Memory B cell (primary cell): ENCODE data around the gene PLB1.

Source experiments
- ATAC-seq: fragments of 150-1000 bp; cut with Tn5 transposase; 2 replicates; pipeline ENCODE4 v1.10.0; 2021; ENCODE audit warnings: low read depth, mild to moderate bottlenecking, moderate library complexity
- DNase-seq, 2 donors: peaks; one replicate each; pipeline ENCODE4 v3.0.0; 2022; ENCODE audit warnings: low spot score in 2 of 2
- H3K27ac Mint-ChIP-seq: one replicate; pipeline ENCODE4 v1.8.0; 2022; ENCODE audit warnings: mild to moderate bottlenecking, moderate library complexity, mixed read lengths
- H3K27me3 Mint-ChIP-seq: one replicate; pipeline ENCODE4 v1.8.0; 2022; ENCODE audit warnings: mixed read lengths
- H3K36me3 Mint-ChIP-seq: one replicate; pipeline ENCODE4 v1.8.0; 2022; ENCODE audit warnings: mild to moderate bottlenecking, mixed read lengths
- H3K4me1 Mint-ChIP-seq: one replicate; pipeline ENCODE4 v1.8.0; 2022; ENCODE audit warnings: mixed read lengths
- H3K4me3 Mint-ChIP-seq: one replicate; pipeline ENCODE4 v1.8.0; 2022; ENCODE audit warnings: mild to moderate bottlenecking, moderate library complexity, mixed read lengths
- H3K9me3 Mint-ChIP-seq: one replicate; pipeline ENCODE4 v1.8.0; 2022; ENCODE audit warnings: mixed read lengths

Gene PLB1

DNA sequence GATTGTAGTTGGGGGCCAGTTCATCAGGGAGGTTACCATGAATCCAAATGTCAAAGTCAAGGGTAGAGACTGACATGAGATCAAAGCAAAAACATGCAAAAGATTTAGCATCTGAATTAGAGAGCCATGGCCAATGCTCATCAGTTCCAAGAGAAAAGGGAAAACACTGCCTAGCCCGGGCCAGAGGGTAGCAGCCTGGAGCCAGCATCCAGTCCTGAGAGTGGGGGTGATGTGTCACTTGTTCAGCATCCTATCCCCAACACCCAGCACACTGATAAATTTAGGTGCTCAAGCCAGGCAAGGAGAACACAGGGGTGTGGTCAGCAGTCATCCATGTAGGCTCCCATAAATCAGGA is 178.8 kb downstream of the PLB1 start:
- Mint-ChIP-seq H3K27me3 (no peaks in the 10 kb centered on the region), H3K4me1 (no peaks in the 10 kb centered on the region), H3K27ac (no peak overlapping the region), H3K9me3 (peaks cover 6% of the 10 kb centered on the region), H3K36me3 (peaks cover 5% of the 10 kb centered on the region), H3K4me3 (no peak overlapping the region)
- DNase-seq (no peak), ATAC-seq (no peak)

DNA sequence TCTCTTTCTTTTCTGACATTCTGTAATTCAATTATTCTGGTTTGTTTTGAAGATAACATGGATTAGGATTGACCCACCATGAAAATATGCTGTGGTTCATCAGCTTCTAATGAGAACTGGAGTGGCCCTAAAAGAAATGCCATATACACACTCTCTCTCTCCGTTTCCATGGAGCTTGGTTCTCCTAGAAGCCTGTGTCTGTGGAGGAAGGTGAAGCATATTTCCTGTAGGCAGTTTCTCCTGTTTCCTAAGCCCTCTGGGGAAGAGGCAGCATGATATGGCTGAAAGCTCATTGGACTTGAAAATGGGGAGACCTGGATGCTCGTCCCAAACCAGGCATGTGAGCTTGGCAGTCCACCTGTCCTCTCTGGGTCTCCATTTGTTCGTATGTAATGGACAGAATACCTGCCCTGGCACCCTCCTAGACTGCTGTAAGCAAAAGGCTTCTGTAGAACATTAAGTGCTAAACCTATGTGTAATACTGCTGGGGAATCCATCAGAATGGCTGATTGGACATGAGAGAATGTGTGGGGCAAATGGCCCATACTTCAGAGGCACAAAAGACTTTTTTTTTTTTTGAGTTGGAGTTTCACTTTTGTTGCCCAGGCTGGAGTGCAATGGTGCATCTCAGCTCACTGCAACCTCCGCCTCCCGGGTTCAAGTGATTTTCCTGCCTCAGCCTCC is 180.4 kb downstream of the PLB1 start:
- ATAC-seq (no peak), DNase-seq (no peak)
- H3K4me1 Mint-ChIP-seq = peaks cover 7% of the 10 kb centered on the region
- H3K36me3 Mint-ChIP-seq = peaks cover 5% of the 10 kb centered on the region
- H3K9me3 Mint-ChIP-seq = peaks cover 6% of the 10 kb centered on the region
- H3K27ac Mint-ChIP-seq = no peak overlapping the region
- no peaks in the 10 kb centered on the region for H3K27me3 Mint-ChIP-seq
- H3K4me3 Mint-ChIP-seq = no peak overlapping the region

- no peak overlapping the region for H3K4me3 Mint-ChIP-seq
- no peaks in the 10 kb centered on the region for H3K27me3 Mint-ChIP-seq
- no peak for DNase-seq
- peaks cover 12% of the 10 kb centered on the region for H3K4me1 Mint-ChIP-seq
- H3K27ac Mint-ChIP-seq = no peak overlapping the region
- no peaks in the 10 kb centered on the region for H3K9me3 Mint-ChIP-seq
- no peaks in the 10 kb centered on the region for H3K36me3 Mint-ChIP-seq
- ATAC-seq = no peak
These were observed 182.5 kb downstream of the PLB1 start for GRCh38 chr2:28678175-28678855.

DNA sequence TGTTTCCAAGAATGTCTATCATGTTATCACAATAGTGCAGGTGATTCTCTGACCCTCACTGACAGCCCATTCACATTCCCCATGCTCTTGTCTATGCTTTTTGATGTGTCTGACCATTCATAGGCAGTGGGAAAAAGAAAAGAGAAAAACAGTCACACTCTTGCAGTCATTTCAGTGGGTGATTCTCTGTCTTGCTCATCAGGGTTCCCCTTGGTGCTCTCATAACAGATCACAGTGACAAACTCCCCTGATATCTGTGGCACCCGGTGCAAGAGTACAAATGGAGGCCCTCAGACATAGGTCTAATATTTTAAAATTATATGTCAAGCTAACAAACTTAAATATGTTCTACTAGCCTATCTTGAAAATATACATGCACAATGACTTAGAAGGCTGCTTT is 183.1 kb downstream of the PLB1 start:
- H3K4me1 Mint-ChIP-seq = peaks cover 12% of the 10 kb centered on the region
- no peak for ATAC-seq

GRCh38 chr2:28680657-28681056 is 184.8 kb downstream of the PLB1 start:
- no peaks in the 10 kb centered on the region for H3K9me3 Mint-ChIP-seq
- H3K4me1 Mint-ChIP-seq = peaks cover 12% of the 10 kb centered on the region
- no peak overlapping the region for H3K4me3 Mint-ChIP-seq
- no peak for ATAC-seq
- no peaks in the 10 kb centered on the region for H3K36me3 Mint-ChIP-seq
- H3K27ac Mint-ChIP-seq = peak overlapping the region; percentile 66
- no peaks in the 10 kb centered on the region for H3K27me3 Mint-ChIP-seq
- DNase-seq = no peak

More for the DNA sequence above, 183.1 kb downstream of the PLB1 start:
- H3K27ac Mint-ChIP-seq = no peak overlapping the region
- no peak for DNase-seq
- H3K36me3 Mint-ChIP-seq = no peaks in the 10 kb centered on the region
- H3K4me3 Mint-ChIP-seq = no peak overlapping the region
- H3K9me3 Mint-ChIP-seq = no peaks in the 10 kb centered on the region
- no peaks in the 10 kb centered on the region for H3K27me3 Mint-ChIP-seq

- H3K27me3 Mint-ChIP-seq = no peaks in the 10 kb centered on the region
- peak overlapping the region; percentile 66 for H3K27ac Mint-ChIP-seq
- H3K9me3 Mint-ChIP-seq = no peaks in the 10 kb centered on the region
- ATAC-seq (peak; percentile 97), DNase-seq (peak in 1 of 2 donors; percentile 14)
- H3K4me1 Mint-ChIP-seq = peaks cover 12% of the 10 kb centered on the region
- H3K4me3 Mint-ChIP-seq = no peak overlapping the region
- H3K36me3 Mint-ChIP-seq = no peaks in the 10 kb centered on the region
These were observed 185.3 kb downstream of the PLB1 start for GRCh38 chr2:28681158-28681571.

DNA sequence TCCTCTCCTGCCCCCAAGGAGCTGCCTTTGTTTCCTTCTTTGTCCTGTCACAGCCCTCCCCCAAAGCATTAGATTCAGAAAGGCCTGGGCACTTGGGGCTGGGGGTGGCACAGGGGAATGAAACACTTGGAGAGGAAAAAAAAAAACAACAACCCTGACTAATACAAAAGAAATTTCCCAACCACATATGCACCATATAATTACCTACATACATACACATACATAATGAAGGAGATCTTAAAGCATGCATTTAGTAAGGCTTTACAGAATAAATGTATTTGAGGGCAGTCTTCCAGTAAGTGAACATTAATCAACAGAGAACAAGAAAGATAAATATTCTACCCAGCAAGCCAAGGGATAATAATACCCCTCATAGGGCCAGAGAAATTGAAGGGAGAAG is 185.7 kb downstream of the PLB1 start:
- no peaks in the 10 kb centered on the region for H3K36me3 Mint-ChIP-seq
- H3K9me3 Mint-ChIP-seq = no peaks in the 10 kb centered on the region
- ATAC-seq = peak; percentile 2
- peaks cover 12% of the 10 kb centered on the region for H3K4me1 Mint-ChIP-seq
- H3K4me3 Mint-ChIP-seq = no peak overlapping the region
- H3K27me3 Mint-ChIP-seq = no peaks in the 10 kb centered on the region
- peak overlapping the region; percentile 66 for H3K27ac Mint-ChIP-seq
- no peak for DNase-seq

GRCh38 chr2:28683100-28683706 is 187.3 kb downstream of the PLB1 start:
- H3K36me3 Mint-ChIP-seq = no peaks in the 10 kb centered on the region
- H3K27ac Mint-ChIP-seq = no peak overlapping the region
- H3K27me3 Mint-ChIP-seq = no peaks in the 10 kb centered on the region
- ATAC-seq = no peak
- no peak overlapping the region for H3K4me3 Mint-ChIP-seq
- no peak for DNase-seq
- peaks cover 12% of the 10 kb centered on the region for H3K4me1 Mint-ChIP-seq
- no peaks in the 10 kb centered on the region for H3K9me3 Mint-ChIP-seq

DNA sequence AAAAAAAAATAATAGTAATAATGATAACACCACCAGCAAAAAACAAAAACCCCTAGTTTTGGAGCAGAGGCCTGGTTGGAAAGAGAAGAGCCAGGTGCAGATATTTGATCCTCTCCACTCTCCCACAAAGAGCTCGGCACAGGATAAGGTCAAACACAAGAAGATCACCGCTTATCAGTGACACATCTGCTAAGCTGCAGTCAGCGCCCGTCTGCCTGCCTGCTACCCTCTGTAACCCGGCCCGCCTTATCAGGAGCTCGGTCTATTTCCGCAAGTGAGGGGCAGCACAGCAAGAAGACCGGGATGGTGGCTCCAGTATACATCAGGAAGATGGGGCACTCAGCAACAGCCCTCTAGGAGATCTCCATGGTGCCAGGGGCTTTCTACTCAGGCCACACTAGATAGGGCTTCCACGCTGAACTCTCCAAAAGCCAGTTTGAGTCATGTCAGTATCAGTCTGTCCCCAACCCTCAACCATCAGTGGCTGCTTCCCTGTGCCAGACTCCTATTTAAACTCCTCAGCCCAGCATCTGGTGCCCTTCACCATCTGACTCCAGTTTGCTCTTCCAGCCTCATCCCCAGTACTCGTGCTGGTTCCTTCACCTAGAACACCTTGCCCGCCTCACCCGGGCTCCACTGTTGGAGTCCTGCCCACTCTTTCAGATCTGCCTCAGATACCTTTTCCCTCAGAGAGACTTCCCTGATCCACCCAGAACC is 188.4 kb downstream of the PLB1 start:
- Mint-ChIP-seq H3K36me3 (no peaks in the 10 kb centered on the region), H3K27ac (no peak overlapping the region), H3K9me3 (no peaks in the 10 kb centered on the region), H3K4me1 (peaks cover 12% of the 10 kb centered on the region), H3K27me3 (no peaks in the 10 kb centered on the region), H3K4me3 (no peak overlapping the region)
- no peak for DNase-seq
- ATAC-seq = no peak

DNA sequence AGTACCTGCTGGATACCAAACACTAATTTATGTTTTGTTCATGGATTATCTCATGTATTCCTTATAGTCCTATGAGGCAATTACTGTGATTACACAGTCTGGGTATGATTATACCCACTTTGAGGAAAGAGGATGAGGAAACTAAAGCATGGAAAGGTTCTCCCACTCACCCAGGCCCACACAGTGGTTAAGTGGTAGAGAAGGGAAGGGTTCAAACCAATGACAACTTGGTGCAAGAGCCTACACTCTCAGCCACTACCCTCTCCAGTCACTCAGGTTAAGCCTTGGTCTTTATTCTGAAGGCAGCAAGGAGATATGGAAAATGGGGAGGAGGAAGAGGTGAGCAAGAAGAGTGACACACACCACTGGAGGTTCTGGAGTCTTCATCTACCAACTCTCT is 191.3 kb downstream of the PLB1 start:
- H3K4me3 Mint-ChIP-seq = no peak overlapping the region
- DNase-seq (no peak), ATAC-seq (no peak)
- peaks cover 5% of the 10 kb centered on the region for H3K27me3 Mint-ChIP-seq
- no peaks in the 10 kb centered on the region for H3K36me3 Mint-ChIP-seq
- H3K9me3 Mint-ChIP-seq = no peaks in the 10 kb centered on the region
- no peaks in the 10 kb centered on the region for H3K4me1 Mint-ChIP-seq
- H3K27ac Mint-ChIP-seq = no peak overlapping the region

DNA sequence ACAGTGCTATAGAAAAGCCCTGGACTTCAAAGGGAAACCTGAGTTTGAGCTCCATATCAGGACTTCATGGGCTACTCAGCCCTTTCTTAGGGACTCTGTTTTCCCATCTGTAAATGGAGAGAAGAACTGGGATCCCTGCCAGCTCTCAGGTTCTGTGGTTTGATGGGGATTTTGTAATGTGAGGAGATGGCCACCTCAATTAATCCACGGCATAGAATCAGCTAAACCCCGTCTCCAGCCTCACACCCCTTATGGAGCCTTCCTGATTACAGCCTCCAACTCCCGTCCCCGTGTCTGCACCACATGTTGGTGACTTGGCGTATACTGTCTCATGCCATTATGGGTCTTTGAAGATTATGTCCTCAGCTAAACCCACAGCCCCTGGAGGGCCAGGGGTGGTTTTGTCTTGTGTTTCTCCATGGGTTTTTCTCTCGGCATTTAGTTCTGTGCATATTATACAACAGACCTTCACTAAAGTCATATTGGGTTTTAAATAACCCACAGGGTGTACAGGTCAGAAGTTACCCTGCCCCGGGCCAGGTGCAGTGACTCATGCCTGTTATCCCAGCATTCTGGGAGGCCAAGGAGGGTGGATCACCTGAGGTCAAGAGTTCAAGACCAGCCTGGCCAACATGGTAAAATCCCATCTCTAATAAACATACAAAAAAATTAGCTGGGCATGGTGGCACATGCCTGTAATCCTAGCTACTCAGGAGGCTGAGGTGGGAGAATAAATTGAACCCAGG is 192.0 kb downstream of the PLB1 start:
- Mint-ChIP-seq H3K36me3 (no peaks in the 10 kb centered on the region), H3K4me1 (no peaks in the 10 kb centered on the region)

GRCh38 chr2:28688818-28689217 is 193.0 kb downstream of the PLB1 start:
- no peaks in the 10 kb centered on the region for H3K4me1 Mint-ChIP-seq
- DNase-seq = no peak
- ATAC-seq = no peak
- H3K27ac Mint-ChIP-seq = no peak overlapping the region
- H3K4me3 Mint-ChIP-seq = no peak overlapping the region
- H3K27me3 Mint-ChIP-seq = peaks cover 7% of the 10 kb centered on the region
- no peaks in the 10 kb centered on the region for H3K36me3 Mint-ChIP-seq
- H3K9me3 Mint-ChIP-seq = no peaks in the 10 kb centered on the region

More for the DNA sequence above, 192.0 kb downstream of the PLB1 start:
- H3K4me3 Mint-ChIP-seq = no peak overlapping the region
- no peak for DNase-seq
- ATAC-seq = no peak
- H3K9me3 Mint-ChIP-seq = no peaks in the 10 kb centered on the region
- H3K27ac Mint-ChIP-seq = no peak overlapping the region
- peaks cover 7% of the 10 kb centered on the region for H3K27me3 Mint-ChIP-seq

DNA sequence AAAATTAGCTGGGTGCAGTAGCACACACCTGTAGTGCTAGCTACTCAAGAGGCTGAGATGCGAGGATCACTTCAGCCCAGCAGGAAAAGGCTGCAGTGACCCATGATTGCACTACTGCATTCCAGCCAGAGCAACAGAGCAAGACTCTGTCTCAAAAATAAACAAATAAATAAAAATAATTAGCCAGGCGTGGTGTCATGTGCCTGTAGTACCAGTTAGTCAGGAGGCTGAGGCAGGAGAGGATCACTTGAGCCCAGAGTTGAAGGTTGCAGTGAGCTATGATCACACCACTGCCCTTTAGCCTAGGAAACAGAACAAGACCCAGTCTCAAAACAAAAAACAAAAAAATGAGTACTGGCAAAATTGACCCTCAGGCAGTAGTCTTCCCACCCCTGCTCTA is 193.9 kb downstream of the PLB1 start:
- ATAC-seq = no peak
- Mint-ChIP-seq H3K36me3 (no peaks in the 10 kb centered on the region), H3K9me3 (no peaks in the 10 kb centered on the region), H3K27me3 (peaks cover 7% of the 10 kb centered on the region), H3K4me3 (no peak overlapping the region), H3K27ac (no peak overlapping the region), H3K4me1 (no peaks in the 10 kb centered on the region)
- no peak for DNase-seq

- no peaks in the 10 kb centered on the region for H3K9me3 Mint-ChIP-seq
- H3K27ac Mint-ChIP-seq = no peak overlapping the region
These were observed 196.6 kb downstream of the PLB1 start for GRCh38 chr2:28692411-28692810.

More at GRCh38 chr2:28692411-28692810, 196.6 kb downstream of the PLB1 start:
- no peak for ATAC-seq
- Mint-ChIP-seq H3K36me3 (no peaks in the 10 kb centered on the region), H3K4me3 (no peak overlapping the region), H3K4me1 (no peaks in the 10 kb centered on the region), H3K27me3 (peaks cover 7% of the 10 kb centered on the region)
- no peak for DNase-seq
